Purkinje cell (primary cell): ENCODE data around the gene SLC39A8. TPM values are rescaled to one million over a fixed set of nuclear protein-coding genes. Genes with fewer than 3 reads are reported as not detected.

Experiments used
- polyA plus RNA-seq: library from polyadenylated mRNA; unstranded; fragments of >200 nt; fragmentation: Nextera tagmentation; gene quantifications from 2 replicates; pipeline ENCODE4 v1.2.1, GENCODE V29; 2014

Gene SLC39A8
- polyA plus RNA-seq, result 3.5 and 4.7 TPM in 2 replicates

GRCh38 chr4:102344954-102345794 lies at the start of gene SLC39A8:
TSS of gene SLC39A8 (minus strand) at chr4:102345482. CDS start at chr4:102344662, 820 bp downstream.

Other genes starting within 250 kb of the SLC39A8 start
- 0.34 and 3.0 TPM in 2 replicates for gene NFKB1, start 155.9 kb upstream of the SLC39A8 start, polyA plus RNA-seq